WERI-Rb-1 (cell line): ENCODE measurements around the gene GJD2.

ENCODE experiments used
- DNase-seq: peaks from one replicate; pipeline ENCODE4 v3.0.0-alpha.2; 2020
- H3K27ac ChIP-seq: fragments of 250-450 bp; sonication (Bioruptor Pico); 2 replicates; pipeline ENCODE4 v1.5.1; 2020; ENCODE audit warnings: mild to moderate bottlenecking, moderate library complexity
- H3K27me3 ChIP-seq: fragments of 250-450 bp; sonication (Bioruptor Pico); 2 replicates; pipeline ENCODE4 v1.5.1; 2021; ENCODE audit warnings: mild to moderate bottlenecking, low read depth, moderate library complexity; ENCODE audit not compliant: insufficient read depth, severe bottlenecking
- H3K36me3 ChIP-seq: fragments of 250-450 bp; sonication (Bioruptor Pico); 2 replicates; pipeline ENCODE4 v1.5.1; 2020; ENCODE audit warnings: mild to moderate bottlenecking, moderate library complexity
- H3K4me3 ChIP-seq: 2 replicates; pipeline ENCODE4 v1.5.1; 2011; ENCODE audit warnings: low read depth, mild to moderate bottlenecking, control low read depth, low read length
- H3K9me3 ChIP-seq: fragments of 250-450 bp; sonication (Bioruptor Pico); 2 replicates; pipeline ENCODE4 v1.5.1; 2021; ENCODE audit warnings: mild to moderate bottlenecking, moderate library complexity; ENCODE audit not compliant: severe bottlenecking
- TF ChIP-seq, protein P1 (sequence below): IDR thresholded peaks from 2 replicates; pipeline ENCODE4 v1.5.1; 2011; ENCODE audit warnings: low read depth, mild to moderate bottlenecking, control low read depth, inconsistent platforms, low read length

GJD2 gene

DNA sequence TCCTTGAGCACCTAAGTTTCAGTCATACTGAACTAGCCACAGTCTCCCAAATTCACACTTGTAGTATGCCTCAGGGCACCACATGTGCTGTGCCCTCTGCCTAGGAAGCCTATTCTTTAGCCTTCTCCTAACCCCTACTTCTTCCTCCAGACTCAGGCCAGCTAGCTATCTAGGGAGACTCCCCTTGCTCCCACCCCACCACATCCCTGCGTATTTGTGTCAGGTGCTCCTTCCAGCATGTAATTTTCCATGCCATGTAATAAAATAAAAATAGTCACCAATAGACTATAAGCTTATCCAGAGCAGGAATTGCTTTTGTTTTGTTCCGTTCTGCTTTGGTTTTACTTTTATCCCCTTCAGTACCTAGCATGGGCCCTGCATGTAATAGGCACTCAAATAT is 14.9 kb upstream of the GJD2 start:
- Histone ChIP-seq H3K27me3 (no peaks in the 10 kb centered on the region), H3K27ac (no peak overlapping the region), H3K9me3 (no peaks in the 10 kb centered on the region), H3K36me3 (peaks cover 3% of the 10 kb centered on the region; the same call in 1 of the 2 replicates), H3K4me3 (no peak overlapping the region)
- TF ChIP-seq, protein P1, sequence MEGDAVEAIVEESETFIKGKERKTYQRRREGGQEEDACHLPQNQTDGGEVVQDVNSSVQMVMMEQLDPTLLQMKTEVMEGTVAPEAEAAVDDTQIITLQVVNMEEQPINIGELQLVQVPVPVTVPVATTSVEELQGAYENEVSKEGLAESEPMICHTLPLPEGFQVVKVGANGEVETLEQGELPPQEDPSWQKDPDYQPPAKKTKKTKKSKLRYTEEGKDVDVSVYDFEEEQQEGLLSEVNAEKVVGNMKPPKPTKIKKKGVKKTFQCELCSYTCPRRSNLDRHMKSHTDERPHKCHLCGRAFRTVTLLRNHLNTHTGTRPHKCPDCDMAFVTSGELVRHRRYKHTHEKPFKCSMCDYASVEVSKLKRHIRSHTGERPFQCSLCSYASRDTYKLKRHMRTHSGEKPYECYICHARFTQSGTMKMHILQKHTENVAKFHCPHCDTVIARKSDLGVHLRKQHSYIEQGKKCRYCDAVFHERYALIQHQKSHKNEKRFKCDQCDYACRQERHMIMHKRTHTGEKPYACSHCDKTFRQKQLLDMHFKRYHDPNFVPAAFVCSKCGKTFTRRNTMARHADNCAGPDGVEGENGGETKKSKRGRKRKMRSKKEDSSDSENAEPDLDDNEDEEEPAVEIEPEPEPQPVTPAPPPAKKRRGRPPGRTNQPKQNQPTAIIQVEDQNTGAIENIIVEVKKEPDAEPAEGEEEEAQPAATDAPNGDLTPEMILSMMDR = no peak
- no peak for DNase-seq

DNA sequence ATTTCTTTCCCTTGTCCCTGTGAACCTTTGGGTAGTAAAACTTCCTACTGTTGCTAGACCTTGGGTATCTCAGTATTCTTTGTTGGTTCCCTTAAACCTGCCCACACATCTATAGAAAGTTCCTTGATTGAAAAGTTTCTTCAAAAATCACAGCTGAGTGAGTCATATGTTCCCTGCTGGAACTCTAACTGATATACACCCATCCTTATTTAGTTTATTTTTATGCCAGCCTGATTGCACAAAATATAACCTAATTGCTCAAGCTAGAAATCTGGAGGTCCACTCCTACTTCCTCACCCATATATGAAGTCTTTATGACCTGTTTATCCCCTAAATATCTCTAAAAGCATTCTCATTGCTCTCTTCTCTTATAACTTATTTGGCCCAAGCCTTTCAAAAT is 13.7 kb upstream of the GJD2 start:
- TF ChIP-seq, protein P1 = no peak
- Histone ChIP-seq H3K4me3 (no peak overlapping the region), H3K9me3 (no peaks in the 10 kb centered on the region), H3K36me3 (peaks cover 3% of the 10 kb centered on the region), H3K27me3 (no peaks in the 10 kb centered on the region), H3K27ac (no peak overlapping the region)
- DNase-seq = no peak

DNA sequence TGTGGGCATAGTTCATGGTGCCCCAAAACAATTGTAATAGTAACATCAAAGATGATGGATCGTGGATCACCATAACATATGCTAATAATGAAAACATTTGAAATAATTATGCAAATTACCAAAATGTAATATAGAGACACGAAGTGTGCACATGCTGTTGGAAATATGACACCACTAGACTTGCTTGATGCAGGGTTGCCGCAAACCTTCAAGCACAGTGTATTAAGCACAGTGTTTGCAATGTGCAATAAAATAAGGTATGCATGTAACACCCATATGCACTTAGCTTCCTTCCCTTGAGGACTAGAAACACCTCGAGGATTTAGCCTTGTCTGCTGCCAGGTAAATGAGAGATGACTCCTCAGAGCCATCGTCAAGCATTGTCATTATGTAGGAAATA is 10.9 kb upstream of the GJD2 start:
- H3K4me3 ChIP-seq = no peak overlapping the region
- TF ChIP-seq, protein P1 = no peak
- H3K9me3 ChIP-seq = no peaks in the 10 kb centered on the region
- no peak overlapping the region for H3K27ac ChIP-seq
- H3K36me3 ChIP-seq = peaks cover 3% of the 10 kb centered on the region
- no peaks in the 10 kb centered on the region for H3K27me3 ChIP-seq
- no peak for DNase-seq

DNA sequence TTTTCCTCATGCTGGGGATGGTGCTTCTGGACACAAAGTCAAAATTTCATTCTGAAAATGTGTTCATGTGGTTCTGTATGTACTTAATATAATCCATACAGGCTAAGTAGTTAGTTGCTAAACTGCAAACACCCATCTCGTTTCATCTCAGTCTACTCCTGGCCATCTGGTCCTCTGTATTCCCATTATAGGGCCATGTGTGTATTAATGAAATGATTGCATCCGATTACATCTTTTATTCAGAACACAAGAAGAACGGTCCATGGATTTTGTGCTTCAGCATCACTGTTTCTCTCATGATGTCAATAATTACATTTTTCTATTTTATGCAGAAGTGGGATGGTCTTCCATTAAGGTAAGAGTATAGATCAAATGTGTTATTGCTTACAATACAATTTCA is 6.1 kb upstream of the GJD2 start:
- H3K27me3 ChIP-seq = no peaks in the 10 kb centered on the region
- TF ChIP-seq, protein P1 = no peak
- peak overlapping the region; percentile 84 for H3K27ac ChIP-seq
- H3K36me3 ChIP-seq = peaks cover 3% of the 10 kb centered on the region
- peak; percentile 33 for DNase-seq
- no peaks in the 10 kb centered on the region for H3K9me3 ChIP-seq
- peak overlapping the region; percentile 27 for H3K4me3 ChIP-seq

DNA sequence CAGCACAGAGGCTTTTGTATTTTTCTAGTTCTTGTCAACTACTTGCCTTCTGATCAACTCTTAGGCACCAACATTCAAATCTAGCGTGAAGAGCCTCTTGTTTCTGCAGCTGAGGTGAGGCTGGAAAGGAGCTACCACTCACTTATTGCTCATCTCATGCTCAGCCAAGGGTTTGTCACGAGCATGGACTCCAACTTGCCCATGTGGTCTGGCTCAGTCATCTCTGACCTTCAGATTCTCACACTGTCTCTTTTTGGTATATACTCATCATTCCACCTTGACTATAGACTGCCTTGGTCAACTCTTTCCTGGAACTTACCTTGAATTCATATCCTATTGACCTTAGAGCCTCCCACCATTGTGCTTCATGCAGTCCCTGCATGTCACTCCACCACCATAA is 5.2 kb upstream of the GJD2 start:
- Histone ChIP-seq H3K9me3 (no peaks in the 10 kb centered on the region), H3K36me3 (peaks cover 3% of the 10 kb centered on the region), H3K27me3 (no peaks in the 10 kb centered on the region), H3K27ac (peak overlapping the region; percentile 84), H3K4me3 (no peak overlapping the region)
- TF ChIP-seq, protein P1 = no peak
- peak; percentile 58 for DNase-seq

DNA sequence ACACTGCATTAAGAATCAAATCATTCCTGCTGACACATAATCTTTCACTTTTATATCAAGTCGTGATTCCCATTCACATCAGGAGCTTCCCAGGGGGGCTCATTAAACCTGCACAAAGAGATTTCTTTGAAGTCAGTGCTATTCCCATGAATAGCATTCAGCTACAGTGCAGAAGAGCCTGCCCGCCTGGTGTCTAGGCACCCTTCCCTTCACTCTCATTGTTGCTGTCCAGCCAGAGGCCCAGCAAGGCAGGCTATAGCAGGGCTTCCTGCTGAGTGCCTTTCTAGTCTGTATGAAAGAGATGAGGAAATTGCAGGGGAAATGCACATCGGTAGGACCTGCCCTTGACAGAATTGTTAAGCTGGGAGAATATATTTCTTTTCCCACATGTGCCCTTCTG is 4.5 kb upstream of the GJD2 start:
- Histone ChIP-seq H3K9me3 (no peaks in the 10 kb centered on the region), H3K27me3 (no peaks in the 10 kb centered on the region), H3K4me3 (no peak overlapping the region), H3K27ac (peak overlapping the region; percentile 84), H3K36me3 (peaks cover 3% of the 10 kb centered on the region)
- no peak for DNase-seq
- TF ChIP-seq, protein P1 = no peak
